Measurements from ENCODE around the gene AP4B1.

The AP4B1 gene

DNA sequence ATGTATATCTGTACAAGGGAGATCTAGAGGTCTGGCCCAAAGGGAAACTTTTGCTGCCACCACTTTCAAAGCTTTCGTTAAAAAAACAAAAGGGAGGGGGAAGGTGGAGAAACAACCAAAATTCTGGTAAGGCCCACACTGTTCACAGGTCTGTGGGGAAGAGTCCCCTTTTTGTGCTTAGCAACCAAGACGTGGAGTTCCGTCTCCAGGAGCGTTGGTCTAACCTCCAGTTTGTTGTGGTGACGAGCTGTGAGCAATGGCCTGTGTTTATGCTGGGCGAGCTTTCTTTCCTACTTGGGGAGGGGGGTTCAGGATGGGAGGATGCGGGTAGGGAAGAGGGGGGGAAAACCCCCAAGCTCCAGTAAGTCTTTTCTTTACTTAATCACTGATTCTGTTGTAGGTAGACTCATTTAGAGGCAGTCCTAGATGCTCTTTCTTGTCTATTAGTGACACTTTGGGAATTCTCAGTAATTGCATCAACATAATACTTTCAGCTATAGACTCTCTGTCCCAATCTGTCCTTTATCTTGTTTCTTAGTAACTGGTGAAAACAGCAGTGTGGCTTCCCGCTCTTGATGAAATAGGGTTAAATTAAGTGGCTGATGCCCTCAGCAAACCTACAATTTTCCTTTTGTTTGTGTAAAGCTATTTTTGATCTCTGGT lies 26.0 kb upstream of the AP4B1 start:
- DNase-seq (ENCODE audit: low spot score) = peak; percentile 87

DNA sequence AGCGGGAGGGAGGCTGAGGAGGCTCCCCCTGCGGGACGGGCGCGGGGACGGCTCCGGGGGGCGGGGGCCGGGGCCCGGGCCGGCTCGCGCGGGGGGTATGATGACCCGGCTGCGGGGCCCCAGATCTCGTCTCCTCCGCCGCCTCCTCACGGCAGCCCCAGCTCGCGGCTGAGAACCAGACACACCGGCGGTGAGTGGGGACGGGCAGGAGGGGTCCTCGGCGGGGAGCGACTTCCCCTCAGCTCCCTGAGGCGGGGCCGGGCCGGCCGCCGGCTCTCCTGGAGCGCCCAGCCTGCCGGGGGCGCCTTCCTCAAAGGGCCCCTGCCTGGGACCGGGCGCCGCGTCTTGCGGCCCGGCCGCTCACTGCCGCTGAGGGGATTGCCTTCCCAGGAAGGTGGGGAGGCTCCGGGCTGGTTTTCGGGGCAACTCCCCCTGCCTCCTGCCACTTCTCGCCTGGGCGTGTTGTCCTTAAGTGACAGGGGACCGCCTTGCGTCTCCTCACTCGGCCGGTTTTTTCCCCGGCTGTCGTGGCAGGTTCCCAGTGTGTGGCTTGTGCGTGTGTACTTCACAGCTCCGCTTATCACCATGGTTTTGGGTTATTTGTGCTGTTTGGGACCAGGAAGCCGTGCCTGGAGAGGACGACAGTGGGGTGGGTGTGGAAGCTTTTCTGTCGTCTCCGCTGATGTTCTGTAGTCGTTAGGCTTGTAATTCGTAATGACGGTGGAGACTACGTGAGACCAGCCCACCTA lies 25.3 kb upstream of the AP4B1 start:
- peak; percentile 51 for DNase-seq (ENCODE audit: low spot score)

DNA sequence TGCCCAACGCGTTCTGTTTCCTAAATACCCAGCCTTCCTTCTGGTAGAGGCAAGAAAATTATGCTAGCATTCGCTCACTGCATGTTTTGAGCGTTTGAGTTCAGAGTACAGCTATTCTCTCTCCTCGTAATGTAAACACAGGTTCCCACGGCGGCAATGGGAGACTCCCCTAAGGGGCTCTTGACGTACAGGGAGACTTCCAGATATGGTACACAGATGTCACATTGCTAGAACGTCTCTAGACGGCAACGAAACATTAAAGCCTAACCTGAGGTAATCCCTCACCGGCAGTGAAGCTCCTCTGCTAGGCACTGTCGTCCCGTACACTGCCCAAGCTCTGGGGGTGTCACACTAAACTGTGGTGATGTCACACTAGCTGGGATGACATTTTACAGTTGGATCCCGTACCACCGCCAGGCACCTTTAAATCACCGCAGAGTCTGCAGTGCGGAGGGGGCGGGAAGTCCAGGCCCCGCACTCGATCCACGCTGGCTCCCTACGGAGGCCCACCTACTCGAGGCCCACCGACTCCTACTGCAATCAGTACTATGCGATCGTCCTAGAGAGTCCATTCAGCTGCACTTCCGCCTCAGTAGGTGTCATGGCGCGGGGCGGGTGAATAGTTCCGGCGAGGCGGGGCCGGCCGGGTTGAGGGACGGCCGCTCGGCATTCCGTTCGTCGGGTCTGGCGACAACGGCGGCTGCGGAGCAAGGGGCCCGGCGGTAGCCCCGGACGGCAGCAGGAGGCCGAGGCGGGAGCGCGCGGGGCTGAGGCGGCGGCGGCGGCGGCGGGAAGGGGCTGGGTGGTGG lies 24.5 kb upstream of the AP4B1 start, which contains the start of gene HIPK1:
Gene HIPK1 (plus strand): TSS at position 384 of the 809 bp plus-strand sequence.
- DNase-seq (ENCODE audit: low spot score) = peak; percentile 90

DNA sequence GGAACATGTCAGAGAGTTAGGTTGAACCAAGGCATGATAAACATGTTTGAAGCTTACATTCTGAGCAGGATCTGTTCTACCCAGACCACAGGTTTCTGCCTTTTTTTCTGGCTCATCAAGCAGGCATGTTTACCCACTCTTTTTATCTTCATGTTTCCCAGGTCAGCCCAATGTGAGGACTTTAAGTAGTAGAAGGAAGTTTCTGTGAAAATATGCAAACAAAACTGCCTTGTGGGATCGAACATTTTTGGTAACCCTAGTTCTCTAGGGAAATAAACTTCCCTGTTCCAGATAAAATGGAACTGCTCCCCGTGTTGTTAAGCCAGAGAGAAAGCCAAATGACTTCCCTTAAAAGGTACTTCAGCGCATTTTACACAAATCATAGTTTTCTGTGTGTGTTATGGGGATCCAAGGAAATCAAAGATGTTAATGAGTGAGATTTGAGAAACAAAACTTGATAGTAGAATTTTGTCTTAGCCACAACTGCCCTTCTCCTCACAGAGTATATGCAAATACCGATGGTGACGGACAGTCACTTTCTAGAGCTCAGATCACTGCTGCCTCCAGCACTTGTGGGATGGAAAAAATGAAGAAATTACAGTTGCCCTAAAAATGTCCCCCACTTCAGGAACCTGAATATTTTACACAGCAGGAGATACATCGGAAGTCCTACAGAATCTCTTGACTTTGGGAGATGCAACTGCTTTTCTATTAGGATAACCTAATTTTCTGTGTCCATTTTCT lies 23.8 kb upstream of the AP4B1 start:
- DNase-seq (ENCODE audit: low spot score) = peak; percentile 60

DNA sequence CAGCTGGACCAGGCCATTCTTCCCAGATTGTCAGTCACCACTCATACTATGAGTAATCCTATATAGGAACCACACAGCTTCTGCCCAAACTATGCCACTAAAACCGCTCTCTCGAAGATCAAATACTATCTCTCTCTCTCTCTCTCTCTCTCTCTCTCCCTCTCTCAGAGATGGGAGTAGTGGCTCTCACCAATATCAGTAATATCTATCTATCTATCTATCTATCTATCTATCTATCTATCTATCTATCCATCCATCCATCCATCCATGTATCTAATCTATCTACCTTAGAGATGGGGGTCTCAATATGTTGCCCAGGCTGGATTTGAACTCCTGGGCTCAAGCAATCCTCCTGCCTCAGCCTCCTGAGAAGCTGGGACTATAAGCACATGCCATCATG lies 19.9 kb upstream of the AP4B1 start:
- no peak for DNase-seq (ENCODE audit: low spot score)

DNA sequence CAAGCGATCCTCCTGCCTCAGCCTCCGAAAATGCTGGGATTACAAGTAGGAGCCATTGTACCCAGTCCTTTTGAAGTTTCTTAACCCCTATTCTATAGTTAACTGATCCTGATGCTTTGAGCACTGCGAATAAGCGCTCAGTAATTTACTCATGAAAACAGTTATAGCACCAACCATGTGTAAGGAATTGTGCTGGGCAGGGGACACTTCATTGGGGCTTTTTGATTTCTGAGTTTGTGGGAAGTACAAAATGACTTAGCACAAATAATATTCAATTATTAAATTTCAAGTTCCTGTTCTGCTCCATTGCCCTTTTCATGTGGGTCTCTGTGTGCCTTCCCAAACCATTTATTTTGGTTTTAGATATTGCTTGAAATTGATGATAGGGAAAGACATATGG lies 18.4 kb upstream of the AP4B1 start:
- no peak for DNase-seq (ENCODE audit: low spot score)

DNA sequence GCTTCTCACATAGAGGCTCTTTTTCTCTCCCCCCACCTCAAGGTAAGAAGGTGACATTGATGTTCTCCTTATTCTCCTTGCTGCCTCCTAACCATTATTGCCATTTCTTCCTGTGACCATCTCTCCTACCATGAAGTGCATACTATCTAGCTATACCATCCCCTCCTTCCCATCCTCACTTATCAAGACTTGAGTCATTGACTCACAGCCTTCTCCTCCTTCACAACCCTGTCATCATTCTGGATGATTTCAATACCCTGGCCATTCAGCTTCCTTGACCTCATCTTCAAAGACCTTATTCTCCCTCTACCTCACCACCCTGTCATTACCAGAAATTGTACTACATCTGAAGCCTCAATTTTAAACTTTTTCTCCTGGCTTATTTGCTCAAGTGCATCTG lies 13.6 kb upstream of the AP4B1 start:
- no peak for DNase-seq (ENCODE audit: low spot score)

DNA sequence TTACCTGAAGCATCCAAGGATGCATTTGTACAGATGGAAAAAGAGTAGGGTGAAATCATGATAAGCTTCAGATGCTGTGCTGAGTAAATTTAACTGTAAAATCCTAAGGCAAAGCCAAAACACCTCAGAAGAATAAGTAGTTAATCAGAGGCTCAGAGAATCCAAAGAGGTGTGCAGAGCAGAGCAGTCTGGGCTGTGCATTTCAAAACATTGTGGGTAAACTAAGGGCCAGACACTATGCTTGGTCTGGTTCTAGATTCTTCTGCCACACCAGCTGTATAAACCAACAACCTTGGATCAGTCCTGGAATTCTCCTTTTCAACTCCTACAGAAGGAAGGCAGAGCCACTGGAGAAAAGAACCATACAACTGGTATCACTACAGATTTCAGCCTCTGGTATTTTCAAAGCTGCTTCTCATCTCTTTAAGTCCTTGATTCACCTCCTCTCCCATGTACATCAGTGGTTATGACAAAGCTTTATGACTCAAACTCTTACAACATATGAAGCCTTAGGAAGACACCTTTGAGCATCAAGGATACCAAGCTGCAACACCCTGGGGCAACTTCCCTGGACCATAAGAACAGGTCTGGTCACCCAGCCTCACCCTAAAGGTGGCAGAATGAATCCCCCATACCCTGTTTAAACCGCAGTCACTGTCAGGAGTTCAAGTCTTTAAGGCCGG lies 12.9 kb upstream of the AP4B1 start:
- peak; percentile 51 for DNase-seq (ENCODE audit: low spot score)

DNA sequence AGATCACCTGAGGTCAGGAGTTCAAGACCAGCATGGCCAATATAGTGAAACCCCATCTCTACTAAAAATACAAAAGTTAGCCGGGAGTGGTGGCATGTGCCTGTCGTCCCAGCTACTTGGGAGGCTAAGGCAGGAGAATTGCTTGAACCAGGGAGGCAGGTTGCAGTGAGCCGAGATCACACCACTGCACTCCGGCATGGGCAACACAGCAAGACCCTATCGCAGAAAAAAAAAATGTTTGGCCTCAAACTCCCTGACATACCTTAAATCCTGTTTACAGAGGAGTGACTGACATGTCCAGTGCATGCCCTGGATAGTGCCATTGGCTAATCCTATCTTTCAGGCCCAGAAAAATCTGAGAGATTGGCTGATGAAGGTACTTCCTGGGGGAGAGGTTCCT lies 12.4 kb upstream of the AP4B1 start:
- DNase-seq (ENCODE audit: low spot score) = no peak

DNA sequence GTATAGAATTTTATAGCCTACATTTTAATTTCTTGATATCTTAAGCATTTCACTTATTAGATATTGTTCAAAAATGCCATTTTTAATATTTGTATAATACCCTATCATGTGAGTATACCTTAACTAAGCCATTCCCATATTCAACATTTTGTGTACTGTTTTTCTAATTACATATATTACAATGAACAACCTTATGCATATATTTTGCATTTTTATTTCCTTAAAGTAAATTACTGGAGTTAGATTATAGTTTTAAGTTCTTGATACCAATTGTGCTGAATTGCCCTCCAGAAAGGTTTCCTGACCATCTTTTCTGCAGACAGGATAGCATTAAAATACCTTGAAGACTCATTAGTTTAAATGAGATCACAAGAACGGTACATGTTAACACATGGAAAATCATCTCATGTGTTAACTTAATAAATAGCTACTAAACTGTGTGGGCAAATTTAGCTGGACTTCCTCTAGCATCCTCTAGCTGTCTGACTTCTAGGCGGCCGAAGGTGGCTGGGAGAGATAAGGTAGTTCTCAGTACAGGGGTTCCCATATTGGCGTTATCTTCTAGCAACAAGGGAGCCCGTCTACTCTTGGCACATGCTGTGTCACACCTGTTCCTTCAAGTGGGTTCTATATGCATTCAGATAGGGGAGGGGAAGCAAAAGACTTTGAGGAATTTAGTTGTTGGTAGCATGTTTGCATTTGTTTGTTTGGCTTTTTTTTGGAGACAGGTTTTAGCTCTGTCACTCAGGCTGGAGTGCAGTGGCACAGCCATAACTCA lies 9.5 kb upstream of the AP4B1 start:
- no peak for DNase-seq (ENCODE audit: low spot score)

DNA sequence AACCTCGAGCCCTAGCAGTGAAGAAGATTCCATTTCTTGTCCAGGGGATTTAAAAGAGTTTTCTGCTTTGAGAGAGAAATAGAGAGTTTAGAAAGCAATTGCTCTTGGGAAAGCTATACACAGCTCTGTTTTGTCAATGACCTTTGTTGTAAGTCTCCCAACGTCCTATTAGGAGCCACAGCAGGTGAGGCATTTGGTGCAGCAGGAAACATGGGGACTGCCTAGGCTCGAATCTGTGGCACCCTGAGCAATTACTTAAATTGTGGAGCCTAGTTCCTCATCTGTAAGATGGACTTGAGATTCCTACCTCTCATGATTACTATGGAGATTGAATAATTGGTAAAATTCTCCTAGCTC lies 8.7 kb upstream of the AP4B1 start:
- no peak for DNase-seq (ENCODE audit: low spot score)

DNA sequence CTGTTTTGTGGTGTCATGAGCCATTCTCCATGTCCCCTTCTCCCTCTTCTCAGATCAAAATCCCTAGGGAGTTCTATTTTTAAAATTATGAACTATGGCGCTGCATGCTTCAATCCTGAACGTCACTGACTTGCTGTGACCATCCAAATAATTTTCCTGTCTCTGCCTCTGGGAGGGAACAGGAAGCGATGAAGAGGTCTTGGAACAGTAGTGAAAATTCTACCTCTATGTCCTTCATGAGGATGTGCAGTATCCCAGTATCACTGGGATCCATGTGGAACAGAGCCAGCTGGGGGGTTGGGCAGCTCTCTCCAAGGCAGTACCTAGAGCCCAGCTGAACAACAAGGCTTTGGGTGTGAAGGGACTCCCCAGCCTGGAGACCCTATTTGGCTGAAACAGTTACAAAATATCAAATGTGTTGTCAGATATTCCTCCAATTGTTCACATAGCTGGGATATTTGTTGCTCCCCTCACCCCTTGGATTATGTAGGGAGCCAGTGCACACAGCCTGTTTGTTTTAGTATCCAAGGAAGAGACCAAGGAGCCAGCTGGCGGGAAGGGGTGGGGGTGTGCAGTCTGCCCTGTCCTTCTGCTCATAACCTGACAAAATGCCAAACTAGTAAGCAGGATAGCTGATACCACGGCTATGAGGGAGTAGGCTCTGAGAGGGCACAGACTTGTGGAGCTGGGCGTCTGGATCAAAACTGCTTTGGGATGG lies 8.2 kb upstream of the AP4B1 start:
- peak; percentile 68 for DNase-seq (ENCODE audit: low spot score)

DNA sequence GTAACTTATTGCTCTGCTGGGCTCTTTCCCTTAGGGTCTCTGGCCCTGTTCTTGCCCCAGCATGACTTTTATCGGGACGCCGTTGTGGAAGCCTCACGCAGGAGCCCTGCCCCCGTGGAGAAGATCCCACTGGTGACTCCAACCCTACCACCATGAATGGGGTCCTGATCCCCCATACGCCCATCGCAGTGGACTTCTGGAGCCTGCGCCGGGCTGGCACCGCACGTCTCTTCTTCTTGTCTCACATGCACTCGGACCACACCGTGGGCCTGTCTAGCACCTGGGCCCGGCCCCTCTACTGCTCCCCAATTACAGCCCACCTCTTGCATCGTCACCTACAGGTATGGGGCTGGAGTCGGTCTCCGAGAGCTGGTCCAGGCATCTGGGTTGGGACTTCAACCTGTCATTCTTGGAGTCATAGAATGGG lies 849 bp upstream of the AP4B1 start:
- peak; percentile 53 for DNase-seq (ENCODE audit: low spot score)

DNA sequence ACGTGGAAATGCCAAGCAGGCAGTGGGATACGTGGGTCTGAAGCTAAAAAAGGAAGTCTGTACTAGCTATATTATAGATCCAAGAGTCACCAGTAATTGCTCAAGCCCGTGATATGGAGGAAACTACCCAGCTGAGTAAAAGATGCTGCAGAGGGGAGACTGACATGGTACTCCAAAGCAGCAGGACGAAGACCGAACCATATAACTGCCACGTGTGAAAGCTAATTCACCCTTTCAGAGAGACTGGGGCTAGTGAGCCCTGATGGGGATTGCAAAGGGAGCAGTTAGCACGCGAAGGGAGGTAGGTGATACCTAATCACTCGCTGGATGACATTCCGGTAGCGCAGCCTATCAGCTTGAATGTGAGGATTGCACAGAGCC lies 316 bp downstream of the AP4B1 start:
- no peak for DNase-seq (ENCODE audit: low spot score)

DNA sequence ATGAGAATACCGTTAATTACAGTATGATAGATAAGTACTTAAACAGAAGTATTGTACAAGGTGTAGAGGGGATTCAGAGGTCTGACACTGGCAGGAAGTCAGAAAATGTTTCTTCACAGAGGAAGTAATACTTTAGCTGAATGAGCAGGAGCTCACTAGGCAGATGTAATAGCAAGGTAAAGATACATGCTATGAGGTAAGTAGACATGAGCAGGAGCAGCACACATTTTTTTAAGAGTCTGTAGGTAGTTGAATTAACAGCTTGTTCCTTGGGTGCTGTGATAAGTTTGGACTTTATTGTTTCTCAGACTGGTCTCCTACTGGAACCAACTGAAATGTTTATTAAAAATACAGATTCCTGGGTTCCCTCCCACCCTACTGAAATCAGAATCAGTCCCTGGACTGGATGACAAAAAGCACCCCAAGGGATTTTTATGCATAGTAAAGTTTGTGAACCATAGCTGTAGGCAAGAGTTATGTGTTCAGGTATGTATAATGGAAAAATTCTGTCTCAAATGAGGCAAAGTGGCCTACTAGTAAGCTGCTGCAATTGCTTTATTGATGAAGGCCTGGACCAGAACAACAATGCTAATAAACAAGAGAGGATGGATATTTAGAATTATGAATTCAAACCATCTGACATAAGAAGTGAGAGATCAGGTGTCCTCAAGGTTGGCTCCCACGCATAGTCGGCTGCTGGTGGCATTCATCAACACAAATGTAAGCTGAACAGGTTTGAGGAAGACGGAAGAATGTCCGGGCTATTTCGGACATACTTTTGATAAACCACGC lies 902 bp downstream of the AP4B1 start:
- DNase-seq (ENCODE audit: low spot score) = peak; percentile 17

DNA sequence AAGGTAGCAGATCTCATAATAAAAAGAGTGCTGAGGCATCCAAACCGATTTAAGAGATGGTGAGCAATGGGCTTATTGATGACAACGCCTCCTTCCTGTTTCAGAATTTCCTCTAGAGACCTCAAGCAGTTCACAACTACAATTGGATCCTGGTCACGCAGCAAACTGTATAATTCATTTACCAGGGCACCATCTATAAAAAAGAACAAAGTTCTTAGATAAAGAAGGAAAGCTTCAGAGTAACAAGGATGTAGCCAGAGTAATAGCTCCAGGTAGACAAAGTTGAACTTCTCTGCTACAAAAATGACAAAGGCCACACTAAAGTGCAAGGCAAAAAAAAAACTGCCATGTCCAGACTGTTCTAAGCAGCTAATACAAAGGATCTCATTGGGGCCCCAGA lies 3.4 kb downstream of the AP4B1 start:
- no peak for DNase-seq (ENCODE audit: low spot score)

DNA sequence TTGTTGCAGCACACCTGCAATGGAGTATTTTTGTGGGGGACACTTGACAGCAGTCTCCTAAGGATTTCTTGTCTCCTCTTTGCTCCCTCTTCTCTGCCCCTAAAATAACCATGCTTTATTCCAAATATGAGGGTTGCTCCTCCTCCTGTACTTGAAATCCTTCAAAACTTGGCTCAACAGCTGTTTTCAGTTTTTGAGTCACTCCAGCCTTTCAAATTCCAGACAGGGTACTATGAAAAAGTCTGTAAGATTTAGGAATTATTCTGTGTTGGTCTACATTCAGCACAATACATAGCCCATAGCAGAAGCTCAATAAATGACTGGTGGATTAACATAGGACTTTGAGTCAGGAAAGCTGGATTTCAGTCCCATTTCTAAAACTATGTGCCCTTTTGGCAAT lies 5.5 kb downstream of the AP4B1 start:
- no peak for DNase-seq (ENCODE audit: low spot score)

DNA sequence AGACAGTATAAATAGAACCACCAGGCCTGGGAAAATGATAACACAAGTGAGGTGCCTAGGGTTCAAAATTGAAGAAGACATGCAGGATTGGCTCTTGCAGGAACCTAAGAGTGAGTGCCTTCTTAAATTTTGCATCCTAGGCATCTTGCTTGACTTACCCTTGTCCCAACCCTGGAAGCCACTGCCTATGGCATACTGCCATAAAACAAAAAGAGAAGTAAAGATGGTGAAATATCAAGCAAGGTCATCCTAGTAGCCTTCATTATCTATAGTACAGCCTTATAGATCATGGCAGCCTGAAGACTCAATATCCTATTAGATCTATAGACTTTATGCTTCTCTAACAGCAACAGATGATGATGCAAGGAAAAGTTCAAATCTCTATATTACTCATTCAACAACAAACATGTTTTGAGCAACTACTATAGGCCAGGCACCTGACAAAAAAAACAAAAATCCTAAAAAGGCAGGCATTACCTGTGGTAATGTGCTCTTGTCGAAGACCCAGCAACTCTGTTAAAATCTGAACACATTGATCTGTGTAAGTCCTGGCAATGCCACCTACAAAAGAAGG lies 6.3 kb downstream of the AP4B1 start:
- DNase-seq (ENCODE audit: low spot score) = no peak

DNA sequence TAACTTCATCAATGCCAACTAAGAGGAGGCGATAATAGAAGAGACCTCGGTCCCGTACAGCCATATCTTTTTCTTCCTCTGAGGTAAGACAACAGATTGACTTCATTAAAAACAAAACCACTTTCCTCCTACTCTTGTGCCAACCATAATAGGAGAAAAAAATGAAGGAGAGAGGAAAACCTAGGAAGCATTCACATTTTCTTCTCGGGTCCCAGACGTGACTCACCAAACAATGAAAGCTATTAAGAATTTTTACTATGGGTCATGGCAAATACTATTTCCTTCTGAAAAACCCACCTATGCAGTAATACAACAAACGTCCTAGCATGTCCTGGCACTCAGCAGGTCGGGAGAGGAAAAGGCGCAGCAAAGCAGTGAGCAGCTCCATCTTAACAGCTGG lies 8.6 kb downstream of the AP4B1 start:
- DNase-seq (ENCODE audit: low spot score) = no peak

Data from kidney tubule cell (primary cell).